SKM-1 treated with dmso at 0.1 percent for 144 hours (cell line): ENCODE measurements around the gene ADGRG6.

Experiments used
- DNase-seq: peaks from one replicate; lab custom pipeline; 2025; ENCODE audit not compliant: unreplicated experiment; lab: John Stamatoyannopoulos, UW

The ADGRG6 gene

DNA sequence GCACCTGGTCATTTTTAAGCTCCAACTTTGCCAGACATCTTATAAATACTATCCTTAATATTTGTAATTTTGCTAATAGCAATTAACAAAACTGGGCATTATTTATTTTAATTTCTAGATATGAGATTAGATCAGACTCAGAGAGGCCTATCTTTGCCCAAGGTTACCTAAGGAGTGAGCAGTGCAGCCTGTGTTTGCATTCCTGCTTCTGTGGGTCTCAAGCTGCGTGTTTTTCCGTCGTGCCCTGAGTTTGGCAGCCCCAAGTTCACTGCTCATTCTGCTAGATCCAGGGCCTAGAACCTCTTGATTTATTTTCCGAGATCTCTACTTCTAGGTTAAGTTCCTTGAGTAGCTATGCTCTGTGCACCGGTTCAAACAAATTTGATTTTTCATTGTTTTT lies 11.0 kb upstream of the ADGRG6 start:
- DNase-seq: no peak

- no peak for DNase-seq
Measured at GRCh38 chr6:142291512-142291911, 10.3 kb upstream of the ADGRG6 start.

DNA sequence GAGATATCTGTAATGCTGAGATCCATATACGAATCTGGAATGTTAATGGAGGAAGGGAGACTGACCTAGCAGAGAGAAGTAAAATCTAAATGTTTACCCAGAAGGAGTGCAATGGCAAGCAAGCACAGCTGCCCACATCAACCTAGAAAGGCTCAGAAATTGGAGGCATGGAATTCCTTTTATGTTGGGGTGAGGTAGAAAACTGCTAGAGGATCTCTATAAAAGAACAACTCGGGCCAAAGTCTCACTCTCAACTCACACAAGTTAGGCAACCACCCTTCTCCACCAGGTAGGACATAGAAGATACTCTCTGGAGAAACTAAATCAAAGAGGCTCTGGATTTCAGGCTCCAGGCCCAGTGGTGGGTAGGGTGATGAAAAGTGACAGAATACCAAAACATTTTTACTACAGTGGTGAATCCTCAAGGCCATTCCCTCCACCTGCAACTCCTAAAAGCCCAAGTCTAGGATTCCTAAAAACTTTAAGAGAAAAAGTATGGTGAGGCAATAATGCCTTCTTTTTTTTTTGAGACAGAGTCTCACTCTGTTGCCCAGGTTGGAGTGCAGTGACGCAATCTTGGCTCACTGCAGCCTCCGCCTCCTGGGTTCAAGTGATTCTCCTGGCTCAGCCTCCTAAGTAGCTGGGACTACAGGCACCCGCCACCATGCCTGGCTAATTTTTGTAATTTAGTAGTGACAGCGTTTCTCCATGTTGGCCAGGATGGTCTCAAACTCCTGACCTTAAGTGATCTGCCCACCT lies 9.5 kb upstream of the ADGRG6 start:
- no peak for DNase-seq

GRCh38 chr6:142293121-142293520 lies 8.7 kb upstream of the ADGRG6 start:
- DNase-seq: no peak

GRCh38 chr6:142294679-142295078 lies 7.1 kb upstream of the ADGRG6 start:
- DNase-seq: peak; percentile 98

DNA sequence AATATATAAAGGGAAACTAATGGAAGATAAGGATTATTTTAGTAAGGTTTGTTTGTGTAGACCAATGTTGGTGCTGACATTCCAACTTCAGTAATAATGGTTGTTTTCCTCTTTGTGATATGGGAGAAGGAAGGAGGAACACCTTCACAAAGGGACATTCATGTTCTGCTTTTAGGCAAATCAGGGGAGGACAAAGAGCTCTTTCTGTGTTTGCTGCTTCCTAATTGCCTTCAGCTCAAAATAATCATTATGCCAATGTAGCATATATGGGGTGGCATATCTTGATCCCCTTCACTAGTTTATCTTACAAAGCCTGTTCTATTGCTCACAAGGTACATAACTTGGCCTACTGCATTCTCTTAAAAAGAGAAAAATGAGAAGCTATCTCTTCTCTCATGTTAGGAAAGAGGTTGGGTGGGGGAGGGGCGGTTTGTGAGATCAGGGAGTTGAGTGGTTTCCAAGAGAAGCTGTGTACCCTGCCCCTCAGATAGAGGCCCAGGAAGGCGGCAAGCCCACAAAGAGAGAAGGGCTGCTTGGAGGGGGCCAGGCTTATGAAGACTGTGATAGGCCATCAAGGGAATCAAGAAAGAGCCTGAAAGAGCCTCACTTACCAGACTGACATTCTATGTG lies 4.7 kb upstream of the ADGRG6 start:
- DNase-seq: no peak

- DNase-seq: no peak
Measured at GRCh38 chr6:142297605-142297995, 4.2 kb upstream of the ADGRG6 start.

DNA sequence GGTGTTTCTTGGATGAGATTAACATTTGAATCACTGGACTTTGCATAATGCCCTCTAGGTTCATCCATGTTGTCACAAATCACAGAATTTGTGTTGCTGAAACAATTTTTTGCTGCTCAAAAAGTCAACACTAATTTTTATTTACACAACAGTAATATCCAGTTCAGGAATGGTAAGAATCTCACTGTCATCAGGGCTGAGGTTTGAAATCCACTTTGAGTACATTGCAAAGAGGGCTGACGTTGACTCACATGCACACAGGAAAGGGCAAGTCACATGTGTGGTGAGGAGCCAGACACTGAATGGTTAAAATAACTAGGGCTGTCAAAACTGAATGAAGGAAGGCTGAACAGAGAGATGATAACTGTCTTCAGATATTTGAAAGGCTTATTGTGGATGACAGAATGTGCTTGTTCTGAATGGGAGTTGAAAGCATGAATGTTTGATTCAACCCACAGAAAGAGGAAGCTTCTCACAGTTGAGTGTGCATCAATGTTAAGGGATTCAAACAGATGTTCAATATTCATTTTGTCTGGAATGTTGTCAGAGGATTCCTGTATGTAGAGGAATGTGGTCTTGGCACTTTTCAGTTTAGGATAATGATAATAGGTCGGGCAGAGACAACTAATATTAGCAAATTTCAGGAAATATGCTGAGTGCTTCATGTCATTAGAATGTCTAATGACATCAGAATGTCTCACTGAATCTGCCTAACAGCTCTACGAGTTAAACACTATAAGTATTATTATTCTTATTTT lies 3.6 kb upstream of the ADGRG6 start:
- no peak for DNase-seq

- DNase-seq: no peak
Measured at GRCh38 chr6:142300302-142300701, 1.5 kb upstream of the ADGRG6 start.

DNA sequence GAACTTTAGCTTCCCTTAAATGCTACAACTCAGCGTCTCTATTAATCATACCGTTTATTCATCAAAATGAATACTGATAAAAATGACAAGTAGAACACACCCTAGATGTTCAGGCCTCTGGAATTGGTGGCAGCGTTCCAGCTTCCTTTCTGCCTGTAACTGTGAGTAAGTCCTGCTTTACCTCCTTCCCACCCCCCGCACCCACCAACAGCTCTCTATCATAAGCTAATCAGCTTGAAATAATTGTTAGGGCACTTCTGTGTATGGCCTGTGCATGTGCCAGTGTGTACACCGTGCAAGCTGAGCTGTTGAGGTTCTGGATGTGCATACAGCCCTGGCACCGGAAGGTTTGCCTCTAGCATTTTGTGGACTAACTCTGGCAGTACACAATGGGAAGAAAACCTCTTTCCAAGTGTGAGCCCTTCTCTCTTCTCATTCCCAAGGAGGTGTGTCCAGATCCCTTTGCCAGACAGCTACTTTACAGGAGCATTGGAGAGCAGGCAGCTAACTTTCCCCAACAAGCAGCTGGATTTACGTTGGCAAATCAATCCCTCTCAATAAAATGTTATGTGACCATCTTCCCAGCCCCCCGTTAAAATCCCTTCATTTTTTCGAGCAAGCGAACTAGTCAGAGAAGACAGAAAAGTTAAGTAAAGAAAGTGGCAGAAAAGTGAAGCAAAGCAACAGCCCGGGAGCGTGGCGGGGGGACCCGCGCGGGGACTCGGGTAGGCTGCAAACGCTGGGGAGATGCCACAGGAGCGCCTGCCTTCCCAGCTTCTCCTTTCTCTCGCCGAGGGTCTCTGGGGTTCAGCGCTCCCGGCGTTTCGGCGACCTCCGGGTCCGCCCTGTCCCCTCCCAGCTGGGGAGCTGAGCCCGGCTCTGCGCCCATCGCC lies 803 bp upstream of the ADGRG6 start:
- DNase-seq: no peak

- no peak for DNase-seq
Measured at GRCh38 chr6:142302421-142303175, 791 bp downstream of the ADGRG6 start.

DNA sequence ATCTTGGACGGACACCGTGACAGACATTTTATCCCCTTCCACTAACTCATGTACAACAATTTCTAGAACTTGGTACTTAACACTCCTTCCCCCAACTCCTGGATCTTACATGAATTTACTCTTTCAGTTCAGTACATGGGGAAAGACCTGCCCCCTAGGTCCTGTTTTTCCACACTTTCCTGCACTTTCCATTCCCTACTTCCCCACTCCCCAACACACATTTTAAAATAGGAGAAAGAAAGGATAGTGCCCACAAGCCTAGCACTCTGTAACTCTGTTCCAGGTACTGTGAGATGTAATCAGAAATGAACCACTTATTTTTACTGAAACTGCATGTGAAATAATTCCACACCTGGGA lies 1.3 kb downstream of the ADGRG6 start:
- DNase-seq: no peak

DNA sequence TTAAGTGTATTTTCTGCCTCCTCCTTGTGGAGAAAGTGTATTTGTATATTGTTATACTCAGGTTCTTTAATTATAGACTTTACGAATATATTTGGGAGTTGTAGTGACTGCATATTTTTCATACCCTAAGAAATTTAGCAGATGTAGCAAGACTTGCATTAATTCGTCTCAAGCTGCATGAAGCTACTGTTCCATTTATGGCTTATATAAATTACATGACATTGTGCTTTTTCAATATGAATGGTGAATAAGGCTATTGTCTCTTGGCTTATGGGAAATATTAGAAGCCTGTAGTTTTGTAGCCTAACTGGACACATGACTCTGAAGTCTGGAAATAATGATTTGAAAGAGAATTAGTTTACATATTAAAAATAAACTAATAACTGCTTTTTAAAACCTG lies 2.4 kb downstream of the ADGRG6 start:
- no peak for DNase-seq

- no peak for DNase-seq
Measured at GRCh38 chr6:142306736-142307135, 4.9 kb downstream of the ADGRG6 start.

DNA sequence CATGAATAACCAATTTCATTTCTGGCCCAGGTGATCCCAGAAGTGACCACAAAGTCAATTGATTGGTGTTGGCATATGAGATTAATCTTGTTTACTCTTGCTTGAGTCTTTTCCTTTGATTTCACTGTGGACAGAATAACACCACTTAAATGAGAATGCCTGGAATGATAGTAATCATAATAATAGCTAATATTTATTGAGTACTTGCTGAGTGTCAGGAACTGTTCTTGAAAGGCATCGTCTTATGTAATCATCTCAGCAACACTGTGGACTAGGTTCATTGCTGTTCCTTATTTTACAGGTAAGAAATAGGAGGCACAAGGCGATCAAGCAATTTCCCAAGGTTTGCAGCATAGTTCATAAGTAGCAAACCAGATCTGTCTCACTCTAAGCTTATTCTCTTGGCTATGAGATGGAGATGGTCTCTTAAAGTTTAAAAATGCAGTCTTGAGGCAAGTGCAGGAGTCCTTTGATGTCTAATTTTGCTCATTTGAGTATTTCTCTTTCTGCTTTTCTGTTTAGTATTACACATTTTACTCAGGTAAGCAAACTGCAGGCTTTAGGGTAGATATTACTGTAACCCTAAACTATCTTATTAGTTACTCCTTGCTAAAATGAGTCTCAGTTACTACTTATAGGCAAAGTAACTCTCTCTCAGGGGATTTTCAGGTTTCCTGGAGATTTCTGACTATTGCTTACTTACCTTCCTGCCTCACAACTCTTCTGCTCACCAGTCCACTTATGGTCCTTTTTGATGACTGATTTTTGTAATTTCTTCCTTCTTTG lies 6.3 kb downstream of the ADGRG6 start:
- no peak for DNase-seq

DNA sequence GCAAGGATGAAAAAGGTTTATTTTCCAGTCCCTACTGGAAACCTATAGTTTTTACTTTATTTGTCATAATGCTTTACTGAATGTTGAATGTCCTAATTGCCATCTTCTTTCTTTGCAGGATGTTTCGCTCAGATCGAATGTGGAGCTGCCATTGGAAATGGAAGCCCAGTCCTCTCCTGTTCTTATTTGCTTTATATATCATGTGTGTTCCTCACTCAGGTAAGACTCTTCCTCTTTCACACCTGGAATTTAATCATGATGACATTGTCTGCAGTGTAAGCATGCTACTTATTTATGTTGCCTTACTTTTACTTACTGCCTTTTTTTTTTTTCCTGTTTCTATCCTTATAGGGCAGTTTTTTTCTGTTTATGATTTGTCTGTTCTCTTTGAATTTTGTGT lies 7.6 kb downstream of the ADGRG6 start:
- DNase-seq: no peak

GRCh38 chr6:142313284-142313683 lies 11.5 kb downstream of the ADGRG6 start:
- no peak for DNase-seq

GRCh38 chr6:142316791-142317368 lies 15.1 kb downstream of the ADGRG6 start:
- DNase-seq: no peak

DNA sequence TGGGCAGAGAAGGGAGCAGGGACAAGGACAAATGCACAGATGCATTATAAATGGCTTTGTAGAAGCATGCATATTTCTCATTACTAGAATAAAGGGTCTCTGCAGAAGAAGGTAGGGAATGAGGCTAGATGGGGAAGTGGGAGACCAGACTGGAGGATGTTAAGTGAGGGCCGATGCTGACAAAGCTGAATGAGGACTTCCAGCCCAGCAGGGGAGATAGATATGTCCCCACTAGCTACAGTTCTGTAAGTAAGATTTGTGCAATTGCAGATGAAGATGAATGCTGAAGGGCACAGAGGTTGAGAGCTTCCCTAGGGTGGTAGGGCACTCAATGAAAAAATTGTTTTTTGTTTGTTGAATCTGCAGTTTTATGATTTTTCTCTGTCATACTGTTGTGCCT lies 16.9 kb downstream of the ADGRG6 start:
- DNase-seq: no peak
